Activated CD4-positive, alpha-beta T cell treated with anti-CD3 and anti-CD28 coated beads for 36 hours (primary cell): Measurements from ENCODE around the gene TUBB6. TPM values are rescaled to one million over a fixed set of nuclear protein-coding genes. Genes with fewer than 3 reads are reported as not detected.

Experiments used
- ATAC-seq: fragments of 200-7000 bp; cut with Tn5 transposase; one replicate; pipeline ENCODE4 v1.10.0; 2021; ENCODE audit warnings: mild to moderate bottlenecking, moderate library complexity
- CTCF ChIA-PET: fragments of 350-600 bp; sonication (Branson Sonifier 250); formaldehyde crosslinking; loops from one replicate; lab custom pipeline; 2021; ENCODE audit warnings: antibody characterized with exemption; lab: Charles Lee
- POLR2A ChIA-PET: fragments of 350-600 bp; sonication (Branson Sonifier 250); formaldehyde crosslinking; loops from one replicate; lab custom pipeline; 2021; ENCODE audit warnings: antibody characterized with exemption, inconsistent platforms; lab: Charles Lee
- DNase-seq: peaks from one replicate; pipeline ENCODE4 v3.0.0-alpha.2; 2020
- H3K27ac Mint-ChIP-seq: one replicate; pipeline ENCODE4 v1.8.0; 2021; ENCODE audit warnings: mixed read lengths
- H3K27me3 Mint-ChIP-seq: one replicate; pipeline ENCODE4 v1.8.0; 2021; ENCODE audit warnings: mixed read lengths
- H3K36me3 Mint-ChIP-seq: one replicate; pipeline ENCODE4 v1.8.0; 2021; ENCODE audit warnings: low read depth, mixed read lengths
- H3K4me1 Mint-ChIP-seq: one replicate; pipeline ENCODE4 v1.8.0; 2021; ENCODE audit warnings: mixed read lengths
- H3K4me3 Mint-ChIP-seq: one replicate; pipeline ENCODE4 v1.8.0; 2021; ENCODE audit warnings: mild to moderate bottlenecking, moderate library complexity, mixed read lengths
- H3K9me3 Mint-ChIP-seq: one replicate; pipeline ENCODE4 v1.8.0; 2021; ENCODE audit warnings: low read depth, mixed read lengths
- intact Hi-C, 2 experiments: fragments of 100-400 bp; cut with DNase I in 1 of 2; cut with micrococcal nuclease in 1 of 2; formaldehyde crosslinking; loops; one replicate each; pipeline versions ENCODE4 v1.14.2 to v1.15.1; 2022 to 2024; cut with DNase I, micrococcal nuclease
- total RNA-seq, 2 experiments: library from RNA; stranded (reverse); gene quantifications; one replicate each; pipeline ENCODE4 v1.2.3, GENCODE V29; 2021

Gene TUBB6
- total RNA-seq, 2 experiments from 2014 or later: 5.4 to 7.2 TPM

GRCh38 chr18:12333506-12334290 lies 25.7 kb downstream of the TUBB6 start:
- intact Hi-C loops: no loop called here
- Mint-ChIP-seq H3K36me3 (peaks cover 51% of the 10 kb centered on the region), H3K27ac (no peak overlapping the region), H3K9me3 (no peaks in the 10 kb centered on the region), H3K27me3 (no peaks in the 10 kb centered on the region), H3K4me1 (no peaks in the 10 kb centered on the region), H3K4me3 (no peak overlapping the region)
- ATAC-seq: peak; percentile 36
- ChIA-PET CTCF (interaction anchor here (1.2 kb wide), 1 partner anchor 19 kb away, joined by 3 read pairs; no protein-coding TSS in a partner anchor), POLR2A (no interaction called here)
- DNase-seq: no peak

GRCh38 chr18:12334366-12334808 lies 26.3 kb downstream of the TUBB6 start:
- intact Hi-C loops: no loop called here
- CTCF ChIA-PET: interaction anchor here (1.2 kb wide), 1 partner anchor 19 kb away, joined by 3 read pairs; no protein-coding TSS in a partner anchor
- Mint-ChIP-seq H3K36me3 (peaks cover 48% of the 10 kb centered on the region), H3K27me3 (no peaks in the 10 kb centered on the region), H3K9me3 (no peaks in the 10 kb centered on the region), H3K4me1 (no peaks in the 10 kb centered on the region), H3K4me3 (no peak overlapping the region), H3K27ac (no peak overlapping the region)
- DNase-seq (no peak), ATAC-seq (no peak)
- POLR2A ChIA-PET: no interaction called here

GRCh38 chr18:12334863-12335262 lies 26.8 kb downstream of the TUBB6 start:
- ChIA-PET CTCF (interaction anchor here (1.2 kb wide), 1 partner anchor 20 kb away, joined by 3 read pairs; no protein-coding TSS in a partner anchor), POLR2A (interaction anchor here (0.6 kb wide), 1 partner anchor 19 kb away, joined by 3 read pairs; no protein-coding TSS in a partner anchor)

GRCh38 chr18:12335503-12335902 lies 27.5 kb downstream of the TUBB6 start:
- CTCF ChIA-PET: interaction anchor here (1.2 kb wide), 1 partner anchor 8 kb away, joined by 7 read pairs; no protein-coding TSS in a partner anchor
- Mint-ChIP-seq H3K27ac (no peak overlapping the region), H3K4me3 (no peak overlapping the region), H3K36me3 (peaks cover 50% of the 10 kb centered on the region), H3K9me3 (no peaks in the 10 kb centered on the region), H3K4me1 (no peaks in the 10 kb centered on the region), H3K27me3 (no peaks in the 10 kb centered on the region)
- intact Hi-C loops: no loop called here
- ATAC-seq (no peak), DNase-seq (no peak)
- POLR2A ChIA-PET: interaction anchor here (0.5 to 0.6 kb wide), 2 partner anchors 19 to 416 kb away, joined by 3 read pairs; no protein-coding TSS in a partner anchor

More at GRCh38 chr18:12334863-12335262, 26.8 kb downstream of the TUBB6 start:
- no peaks in the 10 kb centered on the region for H3K4me1 Mint-ChIP-seq
- no peak overlapping the region for H3K27ac Mint-ChIP-seq
- intact Hi-C loops: no loop called here
- no peak for DNase-seq
- no peak overlapping the region for H3K4me3 Mint-ChIP-seq
- H3K36me3 Mint-ChIP-seq: peaks cover 45% of the 10 kb centered on the region
- no peak for ATAC-seq
- no peaks in the 10 kb centered on the region for H3K9me3 Mint-ChIP-seq
- no peaks in the 10 kb centered on the region for H3K27me3 Mint-ChIP-seq

GRCh38 chr18:12336171-12336613 lies 28.2 kb downstream of the TUBB6 start:
- H3K27ac Mint-ChIP-seq: no peak overlapping the region
- intact Hi-C loops: no loop called here
- DNase-seq (no peak), ATAC-seq (no peak)
- H3K9me3 Mint-ChIP-seq: no peaks in the 10 kb centered on the region
- no peaks in the 10 kb centered on the region for H3K27me3 Mint-ChIP-seq
- H3K36me3 Mint-ChIP-seq: peaks cover 50% of the 10 kb centered on the region
- CTCF ChIA-PET: interaction anchor here (0.7 to 1.2 kb wide), 2 partner anchors 8 to 41 kb away, joined by 3 to 7 read pairs; no protein-coding TSS in a partner anchor
- no peak overlapping the region for H3K4me3 Mint-ChIP-seq
- no peaks in the 10 kb centered on the region for H3K4me1 Mint-ChIP-seq
- POLR2A ChIA-PET: interaction anchor here (0.5 kb wide), 1 partner anchor 416 kb away, joined by 3 read pairs; no protein-coding TSS in a partner anchor

GRCh38 chr18:12336887-12337286 lies 28.8 kb downstream of the TUBB6 start:
- H3K4me3 Mint-ChIP-seq: no peak overlapping the region
- peaks cover 51% of the 10 kb centered on the region for H3K36me3 Mint-ChIP-seq
- ChIA-PET CTCF (interaction anchor here (0.7 to 1.2 kb wide), 3 partner anchors 9 to 689 kb away, joined by 3 to 7 read pairs (median 3); no protein-coding TSS in a partner anchor), POLR2A (no interaction called here)
- no peaks in the 10 kb centered on the region for H3K4me1 Mint-ChIP-seq
- no peaks in the 10 kb centered on the region for H3K27me3 Mint-ChIP-seq
- no peaks in the 10 kb centered on the region for H3K9me3 Mint-ChIP-seq
- no peak for ATAC-seq
- H3K27ac Mint-ChIP-seq: no peak overlapping the region
- DNase-seq: no peak
- intact Hi-C loops: no loop called here

- ATAC-seq (no peak), DNase-seq (no peak)
- no peaks in the 10 kb centered on the region for H3K4me1 Mint-ChIP-seq
- H3K4me3 Mint-ChIP-seq: no peak overlapping the region
- ChIA-PET POLR2A (interaction anchor here (0.6 kb wide), 1 partner anchor 288 kb away, joined by 3 read pairs; no protein-coding TSS in a partner anchor), CTCF (interaction anchor here (0.9 to 2.1 kb wide), 2 partner anchors 10 to 18 kb away, joined by 3 to 7 read pairs; no protein-coding TSS in a partner anchor)
- no peak overlapping the region for H3K27ac Mint-ChIP-seq
- H3K9me3 Mint-ChIP-seq: no peaks in the 10 kb centered on the region
- peaks cover 63% of the 10 kb centered on the region for H3K36me3 Mint-ChIP-seq
- intact Hi-C loops: no loop called here
- H3K27me3 Mint-ChIP-seq: no peaks in the 10 kb centered on the region
Measured at GRCh38 chr18:12338382-12338781, 30.3 kb downstream of the TUBB6 start.

- no peak for DNase-seq
- Mint-ChIP-seq H3K9me3 (no peaks in the 10 kb centered on the region), H3K27me3 (no peaks in the 10 kb centered on the region), H3K27ac (no peak overlapping the region), H3K4me3 (no peak overlapping the region), H3K4me1 (no peaks in the 10 kb centered on the region), H3K36me3 (peaks cover 60% of the 10 kb centered on the region)
- intact Hi-C loops: no loop called here
- POLR2A ChIA-PET: no interaction called here
- no peak for ATAC-seq
- CTCF ChIA-PET: interaction anchor here (1.3 kb wide), 1 partner anchor 13 kb away, joined by 3 read pairs; no protein-coding TSS in a partner anchor
Measured at GRCh38 chr18:12340945-12341660, 33.1 kb downstream of the TUBB6 start.

- Mint-ChIP-seq H3K27ac (no peak overlapping the region), H3K27me3 (no peaks in the 10 kb centered on the region), H3K36me3 (peaks cover 59% of the 10 kb centered on the region), H3K4me1 (no peaks in the 10 kb centered on the region), H3K9me3 (no peaks in the 10 kb centered on the region), H3K4me3 (no peak overlapping the region)
- CTCF ChIA-PET: no interaction called here
- DNase-seq (no peak), ATAC-seq (no peak)
- intact Hi-C loops: no loop called here
- POLR2A ChIA-PET: no interaction called here
Measured at GRCh38 chr18:12342661-12343060, 34.6 kb downstream of the TUBB6 start.

- Mint-ChIP-seq H3K4me3 (no peak overlapping the region), H3K36me3 (peaks cover 58% of the 10 kb centered on the region)
Measured at GRCh38 chr18:12345491-12346239, 37.6 kb downstream of the TUBB6 start.

More at GRCh38 chr18:12345491-12346239, 37.6 kb downstream of the TUBB6 start:
- no peaks in the 10 kb centered on the region for H3K4me1 Mint-ChIP-seq
- no peak for DNase-seq
- CTCF ChIA-PET: interaction anchor here (1.6 kb wide), 1 partner anchor 18 kb away, joined by 6 read pairs; no protein-coding TSS in a partner anchor
- intact Hi-C loops: no loop called here
- H3K27ac Mint-ChIP-seq: no peak overlapping the region
- POLR2A ChIA-PET: no interaction called here
- H3K27me3 Mint-ChIP-seq: no peaks in the 10 kb centered on the region
- ATAC-seq: no peak
- H3K9me3 Mint-ChIP-seq: no peaks in the 10 kb centered on the region
